CD4-positive, alpha-beta memory T cell (primary cell): ENCODE results near the gene SRGAP2C. TPM values are rescaled to one million over a fixed set of nuclear protein-coding genes. Genes with fewer than 3 reads are reported as not detected.
"Not testable (repeated sequence)": the region's sequence is repeated elsewhere in the genome, so short reads cannot be mapped to it uniquely, and the experiment has no call there.

Source experiments
- CTCF ChIA-PET: fragments of 350-600 bp; sonication (Branson Sonifier 250); formaldehyde crosslinking; loops from one replicate; lab custom pipeline; 2021; ENCODE audit warnings: inconsistent platforms; ENCODE audit not compliant: partially characterized antibody; lab: Charles Lee
- POLR2A ChIA-PET: fragments of 350-600 bp; sonication (Branson Sonifier 250); formaldehyde crosslinking; loops from one replicate; lab custom pipeline; 2021; ENCODE audit not compliant: partially characterized antibody; lab: Charles Lee
- DNase-seq, 5 donors: peaks; one replicate each; pipeline versions ENCODE4 v3.0.0 to v3.0.0-alpha.2; 2020 to 2022; ENCODE audit warnings: mixed read lengths in 1 of 5
- H3K27ac ChIP-seq: one replicate; pipeline ENCODE4 v1.7.0; 2013; ENCODE audit warnings: low read depth, low read length
- H3K27me3 ChIP-seq: 2 replicates; pipeline ENCODE4 v1.7.0; 2013; ENCODE audit warnings: mild to moderate bottlenecking, low read length, moderate library complexity; ENCODE audit not compliant: insufficient read depth
- H3K36me3 ChIP-seq: 2 replicates; pipeline ENCODE4 v1.7.0; 2013; ENCODE audit warnings: mild to moderate bottlenecking, low read length, moderate library complexity; ENCODE audit not compliant: insufficient read depth
- H3K4me1 ChIP-seq: 2 replicates; pipeline ENCODE4 v1.7.0; 2013; ENCODE audit warnings: mild to moderate bottlenecking, low read length, moderate library complexity; ENCODE audit not compliant: insufficient read depth
- H3K4me3 ChIP-seq, 2 donors: one replicate each; pipeline ENCODE4 v1.7.0; 2013; ENCODE audit warnings: low read length in 2 of 2, mild to moderate bottlenecking in 1 of 2
- H3K9me3 ChIP-seq, 2 donors: one replicate each; pipeline ENCODE4 v1.7.0; 2013; ENCODE audit warnings: low read length in 2 of 2, control low read depth in 1 of 2; ENCODE audit not compliant: control insufficient read depth in 1 of 2
- H3K27ac Mint-ChIP-seq, 7 donors: one replicate each; pipeline ENCODE4 v1.8.0; 2020 to 2021; ENCODE audit warnings: mixed read lengths in 7 of 7, mild to moderate bottlenecking in 6 of 7, inconsistent platforms in 3 of 7, moderate library complexity in 3 of 7
- H3K27me3 Mint-ChIP-seq, 2 donors: one replicate each; pipeline ENCODE4 v1.8.0; 2020 to 2021; ENCODE audit warnings: mixed read lengths in 2 of 2
- H3K36me3 Mint-ChIP-seq, 2 donors: one replicate each; pipeline ENCODE4 v1.8.0; 2020 to 2021; ENCODE audit warnings: mixed read lengths in 2 of 2, inconsistent platforms in 1 of 2, mild to moderate bottlenecking in 1 of 2
- H3K4me1 Mint-ChIP-seq, 4 donors: one replicate each; pipeline ENCODE4 v1.8.0; 2020 to 2021; ENCODE audit warnings: mixed read lengths in 4 of 4, mild to moderate bottlenecking in 1 of 4
- H3K4me3 Mint-ChIP-seq, 8 donors: one replicate each; pipeline ENCODE4 v1.8.0; 2020 to 2021; ENCODE audit warnings: mixed read lengths in 8 of 8, mild to moderate bottlenecking in 7 of 8, moderate library complexity in 6 of 8, inconsistent platforms in 3 of 8
- H3K9me3 Mint-ChIP-seq, 8 donors: one replicate each; pipeline ENCODE4 v1.8.0; 2020 to 2021; ENCODE audit warnings: mixed read lengths in 8 of 8, mild to moderate bottlenecking in 5 of 8, inconsistent platforms in 3 of 8, moderate library complexity in 1 of 8
- intact Hi-C: fragments of 100-400 bp; cut with micrococcal nuclease; formaldehyde crosslinking; loops from one replicate; pipeline ENCODE4 v1.15.1; 2023
- polyA plus RNA-seq, 2 donors: library from polyadenylated mRNA; unstranded; fragments of 300-500 nt; fragmentation: Illumina TruSeq; gene quantifications; one replicate each; pipeline ENCODE4 v1.2.3, GENCODE V29; 2021
- total RNA-seq, 2 experiments: library from RNA; stranded (reverse); gene quantifications; one replicate each; pipeline ENCODE4 v1.2.3, GENCODE V29; 2021

Gene SRGAP2C
- total and polyA plus RNA-seq, 4 experiments from 2014 or later, result 2.1 to 29.0 (median 16.1) TPM

DNA sequence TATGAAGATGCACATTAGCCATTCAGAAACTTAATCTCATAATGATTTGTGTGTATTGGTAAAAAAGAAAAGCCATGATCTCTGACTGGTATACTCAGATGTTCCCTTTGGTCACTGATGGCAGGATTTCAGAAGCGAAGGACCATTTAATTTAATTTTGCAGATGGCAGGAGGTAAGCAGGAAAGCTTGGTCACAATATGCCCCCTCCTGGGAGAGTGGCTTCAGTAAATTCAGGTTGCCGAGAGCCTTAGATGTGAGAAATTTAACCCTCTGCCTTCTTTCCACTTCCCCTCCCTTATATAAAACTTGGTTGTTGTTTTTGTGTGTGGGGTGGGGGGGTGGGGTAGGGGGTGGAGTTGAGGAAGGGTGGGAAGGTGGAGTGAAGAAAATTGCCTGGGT is 72.9 kb downstream of the SRGAP2C start:
- H3K9me3 Mint-ChIP-seq, POLR2A ChIA-PET, H3K36me3 Mint-ChIP-seq, CTCF ChIA-PET, H3K4me3 Mint-ChIP-seq, H3K27me3 Mint-ChIP-seq, H3K9me3 ChIP-seq, H3K4me3 ChIP-seq, H3K27me3 ChIP-seq, DNase-seq, intact Hi-C loops, H3K36me3 ChIP-seq, H3K4me1 Mint-ChIP-seq, H3K4me1 ChIP-seq, H3K27ac Mint-ChIP-seq, H3K27ac ChIP-seq: not testable (repeated sequence)

DNA sequence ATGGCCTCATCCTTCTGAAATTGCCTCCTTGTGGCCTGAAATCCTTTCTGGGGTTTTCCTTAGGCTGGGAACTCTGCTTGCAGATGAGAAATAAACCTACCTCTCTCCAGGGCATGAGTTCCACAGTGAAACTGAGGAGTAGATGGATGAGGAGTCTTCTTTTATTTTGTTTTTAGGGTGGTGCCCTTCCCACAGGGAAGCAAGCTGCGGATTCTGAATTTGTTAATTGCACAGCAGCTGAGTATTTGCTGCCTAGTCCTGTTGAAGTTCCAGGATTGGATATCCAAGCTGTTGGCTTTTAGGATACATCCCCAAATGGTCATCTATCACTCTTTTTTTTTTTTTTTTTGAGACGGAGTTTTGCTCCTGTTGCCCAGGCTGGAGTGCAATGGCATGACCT is 73.4 kb downstream of the SRGAP2C start:
- H3K9me3 Mint-ChIP-seq, H3K4me3 ChIP-seq, intact Hi-C loops, H3K36me3 Mint-ChIP-seq, H3K27ac ChIP-seq, H3K27me3 ChIP-seq, CTCF ChIA-PET, H3K27me3 Mint-ChIP-seq, POLR2A ChIA-PET, H3K4me3 Mint-ChIP-seq, H3K9me3 ChIP-seq, H3K4me1 Mint-ChIP-seq, H3K36me3 ChIP-seq, H3K4me1 ChIP-seq, H3K27ac Mint-ChIP-seq: not testable (repeated sequence)
- peak in 1 of 5 donors; percentile 12 for DNase-seq

DNA sequence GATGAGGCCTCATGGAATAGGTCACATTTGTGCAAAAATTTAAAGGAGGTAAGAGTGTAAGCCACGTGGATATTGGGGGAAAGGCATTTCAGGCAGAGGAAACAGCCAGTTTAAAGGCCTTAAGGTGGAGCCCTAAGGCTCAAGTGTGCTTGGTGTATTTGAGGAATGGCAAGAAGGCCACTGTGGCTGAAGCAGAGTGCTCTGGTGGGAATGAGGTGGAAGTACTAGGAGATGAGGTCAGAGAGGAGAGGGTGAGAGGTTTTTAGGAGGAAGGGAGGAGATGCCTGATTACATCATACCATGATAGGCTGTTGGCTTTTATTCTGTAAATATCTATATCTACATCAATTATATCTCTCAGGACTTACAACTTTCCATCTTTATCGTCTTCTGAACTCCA is 75.4 kb downstream of the SRGAP2C start:
- DNase-seq, H3K4me3 Mint-ChIP-seq, H3K4me1 Mint-ChIP-seq, POLR2A ChIA-PET, H3K27ac ChIP-seq, intact Hi-C loops, H3K27me3 ChIP-seq, H3K4me3 ChIP-seq, H3K9me3 ChIP-seq, H3K36me3 Mint-ChIP-seq, H3K4me1 ChIP-seq, CTCF ChIA-PET, H3K27ac Mint-ChIP-seq, H3K27me3 Mint-ChIP-seq, H3K36me3 ChIP-seq, H3K9me3 Mint-ChIP-seq: not testable (repeated sequence)

GRCh38 chr1:121262163-121262562 is 77.4 kb downstream of the SRGAP2C start:
- H3K27ac Mint-ChIP-seq, H3K4me1 Mint-ChIP-seq, H3K4me3 ChIP-seq, CTCF ChIA-PET, H3K4me3 Mint-ChIP-seq, DNase-seq, H3K36me3 Mint-ChIP-seq, H3K36me3 ChIP-seq, H3K4me1 ChIP-seq, H3K27me3 Mint-ChIP-seq, H3K27ac ChIP-seq, H3K27me3 ChIP-seq, H3K9me3 Mint-ChIP-seq, POLR2A ChIA-PET, intact Hi-C loops, H3K9me3 ChIP-seq: not testable (repeated sequence)

- H3K4me3 ChIP-seq, CTCF ChIA-PET, H3K36me3 ChIP-seq, H3K27me3 ChIP-seq, H3K9me3 Mint-ChIP-seq, H3K27ac ChIP-seq, H3K27ac Mint-ChIP-seq, H3K4me1 Mint-ChIP-seq, intact Hi-C loops, H3K27me3 Mint-ChIP-seq, H3K4me3 Mint-ChIP-seq, H3K9me3 ChIP-seq, POLR2A ChIA-PET, H3K36me3 Mint-ChIP-seq, H3K4me1 ChIP-seq: not testable (repeated sequence)
- DNase-seq, result peak in 1 of 5 donors; percentile 7
Measured at GRCh38 chr1:121263789-121264244, 79.0 kb downstream of the SRGAP2C start.

DNA sequence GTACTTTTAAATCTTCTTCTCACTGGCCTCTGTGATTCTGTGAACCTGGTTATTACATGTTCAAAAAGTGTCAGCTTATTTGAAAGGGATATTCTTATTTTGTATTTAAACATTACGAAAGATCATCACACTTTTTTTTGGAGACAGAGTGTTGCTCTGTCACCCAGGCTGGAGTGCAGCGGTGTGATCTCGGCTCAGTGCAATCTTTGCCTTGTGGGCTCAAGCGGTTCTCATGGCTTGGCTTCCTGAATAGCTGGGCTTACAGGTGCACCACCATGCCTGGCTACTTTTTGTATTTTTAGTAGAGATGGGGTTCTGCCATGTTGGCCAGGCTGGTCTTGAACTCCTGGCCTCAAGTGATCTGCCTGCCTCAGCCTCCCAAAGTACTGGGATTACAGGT is 82.3 kb downstream of the SRGAP2C start:
- H3K9me3 ChIP-seq, H3K36me3 Mint-ChIP-seq, H3K36me3 ChIP-seq, H3K4me3 Mint-ChIP-seq, intact Hi-C loops, H3K27ac ChIP-seq, DNase-seq, H3K4me1 ChIP-seq, POLR2A ChIA-PET, H3K4me3 ChIP-seq, CTCF ChIA-PET, H3K27me3 Mint-ChIP-seq, H3K27me3 ChIP-seq, H3K27ac Mint-ChIP-seq, H3K9me3 Mint-ChIP-seq: not testable (repeated sequence)
- peaks cover 1 to 11% (median 4%) of the 10 kb centered on the region in 4 donors for H3K4me1 Mint-ChIP-seq

GRCh38 chr1:121269309-121269708 is 84.5 kb downstream of the SRGAP2C start:
- H3K4me3 Mint-ChIP-seq, H3K27me3 ChIP-seq, H3K9me3 Mint-ChIP-seq, H3K27me3 Mint-ChIP-seq, DNase-seq, CTCF ChIA-PET, H3K9me3 ChIP-seq, H3K4me1 ChIP-seq, H3K27ac ChIP-seq, H3K36me3 Mint-ChIP-seq, H3K27ac Mint-ChIP-seq, H3K36me3 ChIP-seq, H3K4me3 ChIP-seq, POLR2A ChIA-PET, intact Hi-C loops: not testable (repeated sequence)
- H3K4me1 Mint-ChIP-seq, result peaks cover 1 to 11% (median 4%) of the 10 kb centered on the region in 4 donors

GRCh38 chr1:121269973-121270372 is 85.2 kb downstream of the SRGAP2C start:
- H3K36me3 ChIP-seq, H3K9me3 ChIP-seq, H3K27me3 Mint-ChIP-seq, H3K4me3 ChIP-seq, POLR2A ChIA-PET, intact Hi-C loops, CTCF ChIA-PET, H3K4me1 ChIP-seq, H3K27me3 ChIP-seq, H3K4me1 Mint-ChIP-seq, H3K9me3 Mint-ChIP-seq, H3K27ac ChIP-seq, H3K36me3 Mint-ChIP-seq: not testable (repeated sequence)
- DNase-seq, result peak in 2 of 5 donors; percentile 0
- Mint-ChIP-seq H3K4me3 (peak overlapping the region; percentile 71 to 90 (median 84)), H3K27ac (peak overlapping the region; percentile 30 to 87 (median 82))
